GM21367 (cell line): ENCODE data around the gene RPL35.
"Not testable (repeated sequence)": the region's sequence is repeated elsewhere in the genome, so short reads cannot be mapped to it uniquely, and the experiment has no call there.

ENCODE experiments used
- ATAC-seq: cut with Tn5 transposase; IDR thresholded peaks from one replicate; pipeline ENCODE4 v1.9.1; 2021; ENCODE audit not compliant: unreplicated experiment

RPL35 gene

DNA sequence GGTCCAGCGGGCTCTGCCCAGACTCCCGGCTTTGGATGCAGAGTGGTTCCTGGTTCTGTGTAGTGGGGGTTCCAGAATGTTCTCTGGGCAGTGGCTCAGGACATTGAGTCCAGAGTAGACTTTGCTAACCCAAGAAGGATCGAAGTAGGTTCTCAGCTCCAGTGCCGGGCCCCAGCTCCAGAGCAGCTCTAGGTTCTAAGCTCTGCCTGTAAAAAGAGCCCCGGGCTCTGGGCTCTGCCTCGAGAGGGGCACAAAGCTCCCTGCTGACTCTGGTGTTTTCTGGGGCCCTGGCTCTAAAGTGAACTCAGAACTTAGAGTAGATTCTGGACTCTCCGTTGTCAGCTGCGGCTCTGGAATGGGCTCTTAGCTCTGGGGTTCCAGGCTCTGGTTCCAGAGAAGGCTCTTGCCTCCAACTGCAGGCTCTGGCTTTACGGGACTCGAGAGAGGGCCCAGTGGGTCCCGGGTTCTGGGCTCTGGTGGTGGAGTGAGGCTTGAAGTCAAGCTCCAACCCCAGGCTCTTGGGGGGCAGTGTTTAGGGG, 8.1 kb downstream of the RPL35 start:
- no peak for ATAC-seq

- ATAC-seq = peak; percentile 49
Observed at GRCh38 chr9:124852829-124853531, 8.8 kb downstream of the RPL35 start, which contains the start of gene WDR38. WDR38 (plus strand) TSS chr9:124853460; CDS start chr9:124853532, 72 bp downstream.

DNA sequence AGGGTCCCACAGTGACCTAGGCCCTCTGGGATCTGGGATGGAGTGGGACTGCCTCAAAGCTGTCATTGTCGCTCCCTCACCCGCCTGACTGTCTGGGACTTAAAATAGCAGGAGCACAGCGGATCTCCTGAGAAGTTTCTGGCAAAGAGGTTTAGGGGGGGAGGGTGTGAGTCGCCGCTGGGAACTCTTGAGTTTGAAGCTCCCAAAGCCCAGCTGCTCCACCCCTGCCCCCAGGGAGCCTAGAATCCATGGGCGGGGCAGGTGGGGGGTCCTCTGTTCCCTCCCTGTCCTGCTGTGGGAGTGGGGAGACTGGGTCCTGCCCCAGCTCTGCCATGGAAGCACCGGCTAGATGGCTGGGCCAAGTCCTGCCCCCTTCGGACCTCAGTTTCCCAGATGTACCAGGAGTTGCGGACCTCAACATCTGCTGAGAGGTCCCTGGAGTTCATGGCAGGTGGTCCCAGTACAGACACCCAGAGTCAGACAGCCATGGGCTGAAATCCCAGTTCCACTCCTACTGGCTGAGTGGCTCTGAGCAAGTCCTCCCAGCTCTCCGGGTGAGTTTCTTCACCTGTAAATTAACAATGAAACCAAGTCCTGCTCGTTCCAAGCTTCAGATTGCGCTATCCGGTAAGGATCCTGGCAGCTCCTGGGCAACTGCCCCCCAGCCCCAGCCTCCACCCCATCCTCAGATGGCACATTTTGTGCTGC, 9.5 kb downstream of the RPL35 start:
- no peak for ATAC-seq

DNA sequence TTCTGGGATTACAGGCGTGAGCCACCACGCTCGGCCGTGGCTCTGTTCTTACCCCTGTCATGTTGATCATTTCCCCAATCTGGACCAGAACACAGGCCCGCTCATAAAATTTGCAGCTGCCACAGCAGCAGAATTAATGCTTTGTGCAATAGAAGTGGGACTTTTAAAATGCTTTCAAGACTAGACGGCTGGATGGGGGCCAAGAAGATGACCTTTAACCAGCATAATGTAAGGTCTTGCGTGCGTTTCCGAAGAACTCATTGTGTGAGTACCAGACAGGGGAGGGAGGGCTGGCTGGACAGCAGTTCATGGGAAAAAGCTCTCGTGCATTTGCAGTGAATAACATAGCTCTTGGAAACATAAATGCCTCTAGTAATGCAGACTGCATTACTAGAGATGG, 12.0 kb downstream of the RPL35 start:
- ATAC-seq = no peak

DNA sequence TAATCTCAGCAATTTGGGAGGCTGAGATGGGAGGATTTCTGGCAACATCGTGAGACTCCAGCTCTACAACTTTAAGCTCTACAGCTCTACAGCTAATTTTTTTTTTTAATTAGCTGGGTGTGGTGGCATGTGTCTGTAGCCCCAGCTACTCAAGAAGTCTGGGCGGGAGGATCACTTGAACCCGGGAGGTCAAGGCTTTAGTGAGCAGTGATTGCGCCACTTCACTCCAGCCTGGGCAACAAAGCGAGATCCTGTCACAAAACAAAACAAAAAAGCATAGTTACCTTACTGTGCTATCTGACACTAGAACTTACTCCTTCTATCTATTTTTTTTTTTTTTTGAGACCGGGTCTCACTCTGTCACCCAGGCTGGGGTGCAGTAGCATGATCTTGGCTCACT, 14.8 kb downstream of the RPL35 start:
- ATAC-seq = no peak

- not testable (repeated sequence) for ATAC-seq
Observed at GRCh38 chr9:124846467-124846866, 15.3 kb downstream of the RPL35 start.

GRCh38 chr9:124844291-124844690, 17.5 kb downstream of the RPL35 start:
- no peak for ATAC-seq

DNA sequence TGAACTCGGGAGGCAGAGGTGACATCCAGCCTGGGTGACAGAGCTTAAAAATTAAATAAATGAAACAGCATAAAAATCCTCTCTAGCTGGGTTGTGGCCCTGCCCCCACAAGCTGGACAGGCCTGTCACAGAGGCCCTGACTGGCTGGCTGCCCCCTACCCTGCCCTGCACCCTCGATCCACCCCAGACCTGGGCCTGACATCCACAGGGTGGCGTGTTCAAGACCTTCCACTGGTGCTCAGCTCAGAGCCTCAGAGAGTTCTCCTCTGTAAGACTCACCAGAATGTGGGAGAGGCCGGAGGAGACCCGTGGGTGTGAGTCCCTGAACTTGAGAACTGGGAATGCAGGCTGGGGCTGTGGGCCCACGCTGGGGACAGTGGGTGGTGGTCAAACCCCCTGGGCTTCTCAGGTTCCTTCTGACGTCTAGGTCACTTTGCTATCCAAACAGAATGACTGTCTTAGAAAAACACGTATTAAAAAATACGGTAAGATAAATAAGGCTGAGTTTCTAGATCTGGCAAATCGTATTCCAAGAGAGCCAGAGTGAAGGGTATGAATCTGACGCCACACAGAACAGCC, 18.2 kb downstream of the RPL35 start:
- ATAC-seq = no peak

- ATAC-seq = no peak
Observed at GRCh38 chr9:124841075-124841821, 20.5 kb downstream of the RPL35 start.

DNA sequence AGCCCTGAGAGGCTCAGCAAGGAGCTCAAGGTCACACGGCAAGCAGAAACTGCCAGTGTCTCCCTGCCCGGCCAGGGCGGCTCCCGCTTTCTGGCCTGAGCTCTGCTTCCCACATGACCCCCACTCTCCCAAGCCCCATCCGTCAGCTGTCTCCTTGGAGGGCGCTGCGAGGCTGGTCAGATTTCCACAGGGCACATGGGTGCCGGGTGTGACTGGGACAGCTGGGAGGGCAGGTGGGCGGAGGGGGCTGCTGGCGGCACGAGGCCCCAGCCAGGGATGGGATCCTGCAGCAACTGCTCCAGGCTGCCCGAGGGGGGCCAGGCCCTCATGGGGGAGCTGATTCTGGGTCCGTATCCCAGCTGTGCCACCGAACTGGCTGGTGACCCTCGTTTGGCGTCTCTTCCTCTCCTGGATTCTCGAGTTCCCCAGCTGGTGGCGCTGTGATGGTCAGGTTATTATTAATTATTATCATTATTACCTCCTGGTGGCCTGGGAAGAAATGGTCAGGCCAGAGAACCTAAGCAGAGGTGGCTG, 21.4 kb downstream of the RPL35 start:
- ATAC-seq = no peak

GRCh38 chr9:124839612-124840299, 22.0 kb downstream of the RPL35 start:
- no peak for ATAC-seq

DNA sequence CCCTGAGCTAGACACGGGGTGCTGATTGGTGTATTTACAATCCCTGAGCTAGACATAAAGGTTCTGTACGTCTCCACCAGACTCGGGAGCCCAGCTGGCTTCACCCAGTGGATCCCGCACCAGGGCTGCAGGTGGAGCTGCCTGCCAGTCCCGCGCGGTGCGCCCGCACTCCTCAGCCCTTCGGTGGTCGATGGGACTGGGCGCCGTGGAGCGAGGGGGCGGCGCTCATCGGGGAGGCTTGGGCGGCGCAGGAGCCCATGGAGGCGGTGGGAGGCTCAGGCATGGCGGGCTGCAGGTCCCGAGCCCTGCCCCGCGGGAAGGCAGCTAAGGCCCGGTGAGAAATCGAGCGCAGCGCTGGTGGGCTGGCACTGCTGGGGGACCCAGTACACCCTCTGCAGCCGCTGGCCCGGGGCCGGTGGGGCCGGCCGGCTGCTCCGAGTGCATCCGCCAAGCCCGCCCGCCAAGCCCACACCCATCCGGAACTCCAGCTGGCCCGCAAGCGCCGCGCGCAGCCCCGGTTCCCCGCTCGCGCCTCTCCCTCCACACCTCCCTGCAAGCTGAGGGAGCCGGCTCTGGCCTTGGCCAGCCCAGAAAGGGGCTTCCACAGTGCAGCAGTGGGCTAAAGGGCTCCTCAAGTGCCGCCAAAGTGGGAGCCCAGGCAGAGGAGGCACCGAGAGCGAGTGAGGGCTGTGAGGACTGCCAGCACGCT, 23.0 kb downstream of the RPL35 start:
- not testable (repeated sequence) for ATAC-seq

DNA sequence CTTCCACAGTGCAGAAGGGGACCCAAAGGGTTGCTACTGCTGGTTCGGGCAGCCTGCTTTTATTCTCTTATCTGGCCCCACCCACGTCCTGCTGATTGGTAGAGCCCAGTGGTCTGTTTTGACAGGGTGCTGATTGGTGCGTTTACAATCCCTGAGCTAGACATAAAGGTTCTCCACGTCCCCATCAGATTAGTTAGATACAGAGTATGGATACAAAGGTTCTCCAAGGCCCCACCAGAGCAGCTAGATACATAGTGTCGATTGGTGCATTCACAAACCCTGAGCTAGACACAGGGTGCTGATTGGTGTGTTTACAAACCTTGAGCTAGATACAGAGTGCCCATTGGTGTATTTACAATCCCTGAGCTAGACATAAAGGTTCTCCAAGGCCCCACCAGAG, 23.6 kb downstream of the RPL35 start:
- not testable (repeated sequence) for ATAC-seq

DNA sequence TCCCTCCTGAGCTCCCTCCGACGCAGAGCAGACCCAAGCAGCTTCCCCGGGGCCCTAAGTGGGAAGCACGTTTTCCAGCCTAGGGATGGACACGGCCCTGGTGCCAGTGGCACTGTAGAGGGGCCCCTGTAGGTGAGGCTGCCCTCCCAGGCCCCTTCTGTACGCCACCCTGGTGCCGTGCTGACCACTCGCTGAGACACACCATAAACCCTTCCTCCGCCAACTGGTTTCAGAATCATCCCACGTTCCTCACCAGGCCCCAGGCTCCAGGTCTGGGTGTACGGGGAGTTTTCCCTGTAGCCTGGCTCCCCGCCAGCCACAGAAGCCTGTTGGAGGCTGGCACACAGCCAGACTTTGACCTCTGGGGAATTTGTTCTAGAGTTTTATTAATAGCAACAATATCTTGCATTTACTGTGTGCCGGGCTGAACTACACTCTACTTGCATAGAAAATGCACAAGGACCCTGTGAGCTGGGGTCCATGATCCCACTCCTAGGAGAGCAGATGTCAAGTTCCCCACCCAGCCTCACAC, 26.7 kb downstream of the RPL35 start:
- ATAC-seq = no peak

DNA sequence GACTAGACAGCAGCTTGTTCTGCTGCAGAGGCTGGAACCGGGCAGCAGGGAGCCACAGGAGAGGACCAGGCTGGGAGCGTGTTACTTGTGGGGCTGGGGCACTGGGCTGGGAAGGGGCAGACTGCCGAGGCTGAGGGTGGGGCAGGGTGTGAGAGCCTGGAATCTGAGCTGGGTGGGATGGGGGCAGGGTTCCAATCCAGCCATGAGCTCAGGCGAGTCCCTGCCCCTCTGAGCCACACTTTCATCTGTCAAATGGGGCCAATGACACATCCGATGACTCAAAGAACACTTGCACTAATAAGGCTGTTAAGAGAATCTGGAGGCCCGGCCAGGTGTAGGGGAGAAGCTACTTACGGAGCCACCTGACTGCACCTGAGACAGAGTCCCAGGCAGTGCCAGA, 27.2 kb downstream of the RPL35 start:
- ATAC-seq = no peak

DNA sequence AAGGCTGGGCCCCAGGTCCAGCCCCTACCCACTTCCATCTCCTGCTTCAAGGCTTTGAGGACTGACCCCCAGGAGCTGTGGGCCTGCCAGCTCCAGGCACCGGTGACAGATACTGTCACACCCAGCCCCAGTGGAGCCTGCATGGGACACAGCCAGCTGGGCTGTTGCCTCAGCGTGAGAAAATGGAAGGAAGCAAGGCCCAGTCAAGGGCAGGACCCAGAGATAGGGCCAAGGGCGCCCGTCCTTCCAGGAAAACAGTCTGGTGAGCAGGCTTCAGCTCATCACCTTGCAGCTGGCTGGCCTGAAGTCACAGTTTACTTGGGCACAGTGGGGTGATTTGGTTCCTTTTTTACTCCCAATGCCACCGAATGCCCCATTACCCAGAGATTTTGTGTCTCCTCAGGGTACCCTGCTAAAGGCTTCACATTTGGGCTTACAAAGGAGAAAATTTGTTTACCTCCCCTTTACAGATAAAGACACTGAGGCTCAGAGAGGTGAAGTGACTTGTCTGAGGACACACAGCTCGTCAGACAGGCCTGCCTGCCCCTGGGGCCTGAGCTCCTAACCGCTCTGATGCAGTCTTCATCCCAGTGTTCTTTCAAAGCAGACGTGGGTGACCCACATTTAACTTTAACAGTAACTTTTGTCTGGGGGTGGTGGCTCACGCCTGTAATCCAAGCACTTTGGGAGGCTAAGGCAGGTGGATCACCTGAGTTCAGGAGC, 30.0 kb downstream of the RPL35 start:
- no peak for ATAC-seq

- no peak for ATAC-seq
Observed at GRCh38 chr9:124830593-124830992, 31.2 kb downstream of the RPL35 start.

DNA sequence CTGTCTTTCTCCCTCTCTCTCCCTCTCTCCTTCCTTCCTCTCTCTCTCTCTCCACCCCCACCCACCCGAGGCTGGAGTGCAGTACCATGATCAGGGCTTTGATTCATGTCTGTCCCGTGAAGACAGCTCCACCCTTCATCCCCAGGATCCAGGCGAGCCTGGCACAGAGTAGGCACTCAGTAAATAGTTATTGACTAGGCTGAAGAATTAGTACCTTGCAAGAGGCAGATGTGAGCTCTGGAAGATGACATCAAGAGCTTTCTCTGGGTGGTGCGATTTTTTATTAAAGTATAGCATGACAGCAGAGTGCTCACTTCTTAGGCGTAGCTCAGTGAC, 32.5 kb downstream of the RPL35 start:
- no peak for ATAC-seq
